GM19240 (cell line): ENCODE data around the gene DLX1.
"Not testable (repeated sequence)": the region's sequence is repeated elsewhere in the genome, so short reads cannot be mapped to it uniquely, and the experiment has no call there.

Source experiments
- DNase-seq: peaks from one replicate; pipeline ENCODE4 v3.0.0; 2011; ENCODE audit warnings: low spot score; ENCODE audit not compliant: insufficient read length

Gene DLX1

DNA sequence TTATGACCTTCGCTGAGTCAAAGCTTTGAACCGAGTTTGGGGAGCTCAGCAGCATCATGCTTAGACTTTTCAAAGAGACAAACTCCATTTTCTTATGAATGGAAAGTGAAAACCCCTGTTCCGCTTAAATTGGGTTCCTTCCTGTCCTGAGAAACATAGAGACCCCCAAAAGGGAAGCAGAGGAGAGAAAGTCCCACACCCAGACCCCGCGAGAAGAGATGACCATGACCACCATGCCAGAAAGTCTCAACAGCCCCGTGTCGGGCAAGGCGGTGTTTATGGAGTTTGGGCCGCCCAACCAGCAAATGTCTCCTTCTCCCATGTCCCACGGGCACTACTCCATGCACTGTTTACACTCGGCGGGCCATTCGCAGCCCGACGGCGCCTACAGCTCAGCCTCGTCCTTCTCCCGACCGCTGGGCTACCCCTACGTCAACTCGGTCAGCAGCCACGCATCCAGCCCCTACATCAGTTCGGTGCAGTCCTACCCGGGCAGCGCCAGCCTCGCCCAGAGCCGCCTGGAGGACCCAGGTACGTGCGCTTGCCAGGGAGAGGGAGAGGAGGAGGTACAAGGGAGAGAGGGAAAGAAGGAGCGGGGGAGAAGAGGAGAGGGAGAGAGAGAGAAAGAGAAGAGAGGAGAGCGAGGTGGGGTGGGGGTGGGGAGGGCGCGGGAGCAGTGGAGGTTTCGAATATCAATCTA, at the start of gene DLX1:
DLX1 (plus strand) TSS at position 48 of the 700 bp plus-strand sequence; CDS start at position 219, 171 bp downstream.
- no peak for DNase-seq

DNA sequence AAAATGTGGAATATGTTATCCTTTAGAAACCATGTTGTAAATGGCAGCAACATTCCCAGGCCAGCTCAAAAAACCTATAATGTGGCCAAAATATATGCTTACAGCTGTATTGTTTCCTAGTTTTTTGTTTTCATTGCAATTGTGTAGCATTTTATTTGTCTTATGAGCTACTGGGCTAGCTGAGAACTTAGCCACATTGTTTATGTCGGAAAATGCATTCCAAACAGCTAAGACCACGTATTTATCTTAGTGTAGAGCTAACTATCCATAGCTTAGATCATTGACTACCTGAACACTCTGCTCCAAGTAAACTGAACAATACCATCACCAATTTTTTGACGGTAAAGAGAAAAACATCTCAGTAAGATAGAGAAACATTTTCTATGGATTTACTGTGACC, 47.2 kb upstream of the DLX1 start:
- DNase-seq: no peak

- no peak for DNase-seq
These were observed 46.7 kb upstream of the DLX1 start for GRCh38 chr2:172038604-172039003.

DNA sequence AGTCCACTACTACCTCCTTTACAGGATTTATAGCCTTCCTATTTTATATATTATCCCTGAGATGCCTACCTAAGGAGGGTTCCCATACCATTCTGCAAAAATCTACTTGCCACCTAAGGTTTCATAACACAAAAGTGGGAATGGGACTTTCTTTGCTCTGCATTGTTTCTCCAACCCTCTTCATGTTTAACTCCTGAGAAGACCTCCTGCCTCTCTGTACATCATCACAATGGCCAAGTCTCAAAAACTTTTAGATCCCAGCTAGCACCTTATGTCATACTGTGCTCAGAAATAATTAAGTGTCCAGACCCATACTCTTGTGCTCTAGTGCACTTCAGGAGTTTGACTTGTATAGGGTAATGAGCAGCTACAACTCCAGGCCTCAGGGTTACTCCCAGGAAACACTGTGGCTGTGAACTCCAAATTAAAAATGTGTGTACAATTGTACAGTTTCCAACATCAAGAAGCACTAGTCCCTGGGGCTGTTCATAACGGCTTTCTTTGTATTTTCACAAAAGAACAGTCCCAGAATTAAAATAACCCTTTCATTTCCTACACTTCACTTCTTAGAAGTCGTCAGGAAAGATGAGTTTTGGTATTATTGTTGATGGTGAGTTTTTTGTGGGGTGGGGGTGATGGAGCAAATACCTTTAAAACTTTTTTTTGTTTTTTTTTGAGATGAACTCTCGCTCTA, 46.1 kb upstream of the DLX1 start:
- DNase-seq: no peak

DNA sequence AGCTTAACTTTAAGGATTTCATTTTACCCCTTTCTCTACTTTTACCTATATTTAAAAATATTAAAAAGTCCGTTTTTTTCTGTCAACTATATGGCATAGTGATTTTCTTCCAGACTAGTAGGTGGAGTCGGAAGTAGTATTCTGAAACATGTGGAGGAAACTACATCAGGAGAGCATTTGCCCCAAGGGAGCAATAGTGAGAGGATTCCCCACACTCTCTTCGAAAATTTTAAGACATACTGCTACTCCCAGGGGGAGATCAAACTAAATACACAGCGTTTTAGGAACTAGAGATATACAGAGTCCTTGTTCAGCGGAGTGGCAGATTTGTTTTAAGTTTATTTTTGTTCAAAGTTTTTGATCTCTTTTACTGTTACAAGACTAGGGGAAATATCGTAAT, 45.0 kb upstream of the DLX1 start:
- DNase-seq: no peak

GRCh38 chr2:172046080-172046678, 39.1 kb upstream of the DLX1 start:
- no peak for DNase-seq

- no peak for DNase-seq
These were observed 38.3 kb upstream of the DLX1 start for GRCh38 chr2:172046866-172047565.

DNA sequence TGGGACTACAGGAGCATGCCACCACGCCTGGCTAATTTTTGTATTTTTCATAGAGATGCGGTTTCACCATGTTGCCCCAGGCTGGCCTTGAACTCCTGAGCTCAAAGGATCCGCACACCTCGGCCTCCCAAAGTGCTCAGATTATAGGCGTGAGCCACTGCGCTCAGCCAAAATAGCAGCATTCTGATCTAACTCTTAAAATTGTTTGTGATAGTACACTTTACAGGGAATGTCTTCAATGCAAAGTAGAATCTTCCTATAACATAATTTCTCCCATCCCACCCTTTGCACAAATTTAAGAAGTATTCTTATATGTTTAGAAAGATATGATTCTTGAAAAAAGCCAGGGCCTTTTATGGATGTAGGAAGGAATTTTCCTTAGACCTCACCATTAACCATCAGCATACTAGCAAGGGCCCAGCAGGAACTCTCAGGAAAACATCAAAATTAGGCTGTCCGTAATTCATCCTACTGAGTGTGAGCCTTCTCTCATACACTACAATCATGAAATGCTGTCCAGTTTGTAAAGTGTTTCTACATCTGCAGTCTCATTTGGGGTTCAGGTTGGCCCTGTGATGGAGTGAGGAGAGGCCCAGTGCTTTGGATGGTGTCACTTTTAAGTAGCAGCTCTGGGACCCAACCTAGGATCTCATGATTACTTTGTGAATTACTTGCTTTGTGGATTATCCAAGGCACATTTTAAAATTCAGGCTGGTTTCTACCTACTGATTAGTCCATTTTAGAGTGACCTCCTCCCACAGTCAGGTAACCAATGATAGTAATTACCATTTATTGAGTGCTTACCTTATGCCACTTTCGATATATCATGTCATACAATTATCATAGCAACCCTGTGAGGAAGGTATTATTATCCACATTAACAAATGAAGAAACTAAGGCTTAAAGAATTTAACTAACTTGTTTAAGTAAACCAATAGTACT, 37.5 kb upstream of the DLX1 start:
- DNase-seq: no peak

DNA sequence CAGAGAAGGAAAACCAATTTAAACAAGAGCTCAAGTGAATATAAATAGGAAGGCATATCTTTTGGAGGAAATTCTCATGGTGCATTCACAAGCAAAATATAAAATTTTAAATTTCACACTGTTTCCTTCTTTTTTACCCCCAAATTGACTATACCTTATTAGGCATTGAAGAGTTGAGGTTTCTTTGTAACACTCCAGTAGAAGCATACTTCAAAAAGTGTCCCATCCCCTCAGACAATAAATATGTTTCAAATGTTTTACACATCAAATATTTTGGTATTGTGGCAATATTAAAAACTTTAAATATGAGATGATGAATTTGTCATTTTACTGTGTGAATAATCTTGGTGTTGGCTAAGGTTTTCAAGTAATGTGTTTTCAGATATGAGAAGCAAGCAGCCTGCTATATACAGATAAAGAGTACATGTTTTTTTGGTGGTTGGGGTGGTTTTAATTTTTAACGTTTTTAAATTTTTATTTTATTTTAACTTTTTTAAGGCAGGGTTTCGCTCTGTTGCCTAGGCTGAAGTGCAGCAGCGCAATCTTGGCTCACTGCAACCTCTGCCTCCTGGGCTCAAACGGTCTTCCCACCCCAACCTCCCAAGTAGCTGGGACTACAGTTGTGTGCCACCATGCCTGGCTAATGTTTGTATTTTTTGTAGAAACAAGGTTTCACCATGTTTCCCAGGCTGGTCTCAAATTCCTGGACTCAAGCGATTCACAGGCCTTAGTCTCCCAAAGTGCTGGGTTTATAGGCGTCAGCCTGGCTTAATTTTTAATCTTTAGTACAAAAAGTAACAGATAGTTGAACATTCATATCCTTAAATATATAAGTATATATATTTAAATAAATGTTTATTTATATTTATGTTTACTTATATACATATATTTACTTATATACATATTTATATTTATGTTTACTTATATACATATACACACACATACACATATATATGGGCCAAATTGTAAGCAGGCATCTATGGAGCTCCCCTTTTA, 36.5 kb upstream of the DLX1 start:
- no peak for DNase-seq

DNA sequence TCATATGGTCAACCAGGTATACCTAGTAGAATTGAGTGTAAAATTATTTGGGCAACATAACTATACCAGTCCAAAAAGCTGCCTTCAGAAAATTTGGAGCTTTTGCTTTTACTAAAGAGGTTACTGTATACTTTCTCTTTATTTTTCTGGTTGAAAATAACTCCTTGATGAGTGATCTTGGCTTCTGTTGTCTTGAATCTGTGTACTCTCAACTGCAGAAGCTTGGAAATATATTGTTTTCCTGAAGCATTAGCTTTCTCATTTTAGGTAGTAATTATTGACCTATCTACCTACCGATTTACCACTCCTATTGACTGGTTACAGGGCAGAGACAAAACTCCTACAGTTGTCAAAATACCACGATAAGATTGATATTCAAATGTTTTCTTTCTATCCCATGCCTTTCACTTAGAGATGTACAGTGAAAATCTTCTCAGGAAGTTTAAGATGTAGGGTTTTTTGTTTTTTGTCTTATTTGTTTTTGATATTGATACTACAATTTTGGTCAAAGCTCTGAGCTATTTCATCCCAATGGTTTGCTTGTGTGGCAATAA, 35.7 kb upstream of the DLX1 start:
- DNase-seq: no peak

DNA sequence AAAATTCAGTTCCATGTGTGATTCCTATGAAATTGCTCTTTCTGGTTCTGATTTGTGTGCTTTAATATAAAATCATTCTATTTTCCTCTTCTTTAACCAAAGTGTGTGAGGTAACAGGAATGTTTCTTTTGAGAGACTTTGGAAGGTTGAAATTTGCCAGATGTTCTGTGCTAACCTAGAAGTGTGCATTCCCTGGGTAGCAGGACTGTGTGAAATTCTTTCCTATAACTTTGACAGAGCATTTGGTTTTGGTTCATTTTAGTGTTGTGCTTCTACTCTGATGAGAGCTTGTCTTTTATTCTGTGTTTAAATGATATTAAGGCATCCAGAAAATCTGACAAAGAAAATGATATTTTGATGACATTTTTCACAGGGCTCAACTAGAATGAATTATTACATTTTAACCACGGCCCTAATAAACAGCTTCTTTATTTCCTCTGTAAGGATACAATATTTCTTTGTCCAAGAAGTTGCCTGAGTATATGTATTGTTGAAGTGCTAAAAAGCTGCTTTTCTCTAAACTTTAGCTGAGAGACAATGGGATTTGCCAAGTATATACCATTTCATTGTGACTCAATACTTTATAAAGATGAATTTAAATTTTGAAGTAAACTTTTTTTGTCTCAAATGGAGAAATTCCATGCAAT, 34.7 kb upstream of the DLX1 start:
- no peak for DNase-seq

DNA sequence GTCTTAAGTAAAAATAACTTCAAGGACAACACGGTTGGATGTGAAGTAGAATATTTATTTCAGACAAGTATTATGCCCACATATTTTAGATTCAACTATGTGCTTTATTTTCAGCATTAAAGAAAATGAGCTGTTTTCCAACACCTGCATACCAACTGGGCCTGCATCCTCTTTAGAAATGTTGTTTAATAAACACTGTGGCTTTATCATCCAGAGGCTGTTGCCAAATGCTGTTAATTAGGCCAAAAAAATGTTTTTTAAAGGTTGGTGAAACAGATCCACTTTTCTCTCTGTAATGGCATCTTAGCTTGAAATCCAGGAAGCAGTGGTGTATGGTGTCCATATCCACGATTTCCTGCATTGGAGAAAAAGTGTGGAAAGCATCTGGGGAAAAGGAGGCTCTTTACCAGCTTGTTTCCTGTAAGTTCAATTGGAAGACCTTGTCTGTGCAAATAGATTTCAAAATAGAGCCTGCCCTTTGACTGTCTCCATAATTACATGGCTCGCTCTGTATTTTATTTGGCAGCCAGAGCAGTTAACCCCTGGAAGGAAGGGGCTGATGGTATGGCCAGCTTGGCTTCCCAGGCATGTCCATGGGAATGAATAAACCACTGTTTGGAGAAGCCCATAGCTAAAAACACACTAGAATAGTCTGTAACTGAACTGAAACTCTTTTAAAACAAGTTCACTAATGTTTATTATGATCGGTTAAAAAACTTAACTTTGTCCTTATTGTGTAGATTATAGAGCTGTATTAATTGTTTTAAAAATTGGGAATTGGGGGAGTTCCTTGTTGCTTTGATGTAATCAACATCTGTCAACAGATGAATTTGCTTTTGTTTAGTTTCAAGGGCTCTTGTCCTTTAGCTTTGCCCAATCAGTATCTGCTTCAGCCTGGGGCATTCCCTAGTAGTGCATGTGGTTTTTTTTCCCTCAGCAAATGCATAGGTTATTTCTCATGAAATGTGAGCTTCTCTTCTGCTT, 33.0 kb upstream of the DLX1 start:
- DNase-seq: no peak

GRCh38 chr2:172053486-172053885, 31.8 kb upstream of the DLX1 start:
- DNase-seq: no peak

GRCh38 chr2:172056293-172056692, 29.0 kb upstream of the DLX1 start:
- DNase-seq: no peak

DNA sequence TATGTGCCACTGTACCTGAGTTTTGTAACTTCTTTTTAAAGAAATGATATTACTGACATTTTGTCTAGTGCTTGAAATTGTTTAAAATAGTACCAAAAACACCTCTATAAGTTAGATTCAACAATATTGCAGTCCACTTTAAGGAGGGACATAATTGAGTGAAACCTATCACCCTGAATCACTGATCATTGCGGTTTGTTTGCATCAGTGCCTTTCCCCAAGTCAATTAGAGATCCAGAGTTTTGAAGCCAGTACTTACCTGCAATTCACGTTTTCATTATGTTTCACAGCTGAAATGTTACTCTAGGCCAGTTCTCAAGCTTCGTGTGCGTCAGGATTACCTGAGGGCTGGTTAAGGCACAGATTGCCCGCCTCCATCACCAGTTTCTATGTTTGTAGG, 26.6 kb upstream of the DLX1 start:
- no peak for DNase-seq

DNA sequence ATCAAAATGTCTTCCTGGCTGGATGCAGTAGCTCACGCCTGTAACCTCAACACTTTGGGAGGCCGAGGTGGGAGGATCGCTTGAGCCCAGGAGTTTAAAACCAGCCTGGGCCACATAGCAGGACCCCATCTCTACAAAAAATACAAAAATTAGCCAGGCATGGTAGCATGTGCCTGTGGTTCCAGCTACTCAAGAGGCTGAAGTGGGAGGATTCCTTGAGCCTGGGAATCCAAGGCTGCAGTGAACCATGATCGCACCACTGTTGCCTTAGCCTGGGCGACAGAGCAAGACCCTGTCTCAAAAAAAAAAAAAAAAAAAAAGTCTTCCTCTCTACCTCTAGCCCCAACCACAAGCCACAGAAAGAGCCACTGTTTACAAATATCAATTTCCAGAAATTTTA, 25.2 kb upstream of the DLX1 start:
- not testable (repeated sequence) for DNase-seq

DNA sequence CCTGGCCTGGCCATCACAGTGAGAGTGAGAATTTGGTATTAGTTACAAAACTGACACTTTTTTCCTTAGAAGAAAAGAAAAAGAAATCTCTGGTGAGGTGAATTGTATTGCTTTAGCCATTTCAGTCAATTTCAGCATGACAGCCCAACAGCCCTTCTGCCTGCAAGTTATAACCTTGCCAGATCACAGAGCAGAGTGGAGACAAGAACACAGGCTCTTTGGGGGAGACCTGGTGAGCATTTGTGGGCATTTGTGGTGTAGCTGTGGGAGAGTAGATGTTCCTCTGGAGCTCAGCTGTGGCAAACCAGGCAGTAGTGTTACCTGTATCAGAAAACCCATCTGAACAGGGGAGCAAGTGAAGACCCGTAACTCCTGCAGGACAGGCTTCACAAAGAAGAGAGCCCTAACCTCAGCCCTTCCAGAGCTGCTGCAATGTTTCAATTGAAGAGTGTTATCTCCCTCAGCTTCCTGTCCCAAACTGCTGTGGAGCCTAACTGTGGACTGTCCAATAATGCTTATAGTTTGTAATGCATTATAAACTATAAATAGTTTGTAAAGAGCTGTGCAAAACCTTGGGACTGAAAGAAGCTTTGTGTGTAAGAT, 22.8 kb upstream of the DLX1 start:
- DNase-seq: no peak
